Lower lobe of right lung (tissue), 2 donors: ENCODE data around the gene MGMT. TPM values are rescaled to one million over a fixed set of nuclear protein-coding genes. Genes with fewer than 3 reads are reported as not detected.

Experiments used
- ATAC-seq, 2 donors: fragments of 200-7000 bp; cut with Tn5 transposase; one replicate each; pipeline ENCODE4 v1.9.1; 2020 to 2022; ENCODE audit warnings: mild to moderate bottlenecking in 2 of 2, moderate library complexity in 2 of 2
- DNase-seq: peaks from one replicate; pipeline ENCODE4 v3.0.0-alpha.2; 2020
- H3K27ac ChIP-seq: fragments of 200-600 bp; one replicate; pipeline ENCODE4 v1.8.0; 2022
- H3K27me3 ChIP-seq: fragments of 200-600 bp; one replicate; pipeline ENCODE4 v1.8.0; 2022; ENCODE audit warnings: low read depth
- H3K36me3 ChIP-seq: fragments of 200-600 bp; one replicate; pipeline ENCODE4 v1.8.0; 2022; ENCODE audit warnings: mild to moderate bottlenecking
- H3K4me1 ChIP-seq: fragments of 200-600 bp; one replicate; pipeline ENCODE4 v1.8.0; 2022
- H3K4me3 ChIP-seq: fragments of 200-600 bp; one replicate; pipeline ENCODE4 v1.8.0; 2022; ENCODE audit warnings: mild to moderate bottlenecking
- H3K9me3 ChIP-seq: fragments of 200-600 bp; one replicate; pipeline ENCODE4 v1.8.0; 2022
- intact Hi-C: fragments of 100-400 bp; cut with DNase I; formaldehyde crosslinking; loops from one replicate; pipeline ENCODE4 v1.11.0; 2022
- total RNA-seq: library from RNA; stranded (reverse); fragmentation: NEBNext Ultra II Directional; extraction: Animal tissue kit (Norgen Biotek cat#: 25700); gene quantifications from one replicate; pipeline ENCODE4 v1.2.1, GENCODE V29; 2021
- TF ChIP-seq, protein P1 (sequence below): fragments of 200-600 bp; IDR thresholded peaks from one replicate; pipeline ENCODE4 v1.8.0; 2022; ENCODE audit warnings: antibody characterized with exemption, mild to moderate bottlenecking
- donor health status: DM: no; HTN: yes; CAD: no; lungs with severe emphysema.

Gene MGMT
- total RNA-seq, 1 donor from 2014 or later, result 19.9 TPM

DNA sequence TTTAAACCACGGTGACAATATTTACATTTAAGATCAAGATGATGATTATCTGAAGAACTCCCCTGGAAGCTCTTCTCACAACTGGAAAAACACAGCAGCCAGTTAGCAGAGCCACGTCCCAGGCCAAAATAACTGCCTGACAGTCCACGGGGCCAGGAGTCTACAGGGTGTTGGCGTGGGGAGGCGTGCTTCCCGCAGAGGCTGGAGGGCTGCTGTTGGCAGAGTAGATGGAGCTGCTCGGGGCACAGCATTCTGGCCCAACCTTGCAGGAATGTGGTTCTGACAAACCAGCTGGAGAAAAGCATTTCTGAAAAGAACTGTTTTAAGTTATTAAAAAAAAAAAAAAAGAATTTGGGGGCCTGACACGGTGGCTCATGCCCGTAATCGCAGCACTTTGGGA, 319.2 kb downstream of the MGMT start:
- Histone ChIP-seq H3K36me3 (no peaks in the 10 kb centered on the region), H3K4me3 (no peak overlapping the region), H3K9me3 (peaks cover 15% of the 10 kb centered on the region), H3K27ac (no peak overlapping the region), H3K27me3 (no peaks in the 10 kb centered on the region), H3K4me1 (no peaks in the 10 kb centered on the region)
- no peak for DNase-seq
- no peak for ATAC-seq
- TF ChIP-seq, protein P1, sequence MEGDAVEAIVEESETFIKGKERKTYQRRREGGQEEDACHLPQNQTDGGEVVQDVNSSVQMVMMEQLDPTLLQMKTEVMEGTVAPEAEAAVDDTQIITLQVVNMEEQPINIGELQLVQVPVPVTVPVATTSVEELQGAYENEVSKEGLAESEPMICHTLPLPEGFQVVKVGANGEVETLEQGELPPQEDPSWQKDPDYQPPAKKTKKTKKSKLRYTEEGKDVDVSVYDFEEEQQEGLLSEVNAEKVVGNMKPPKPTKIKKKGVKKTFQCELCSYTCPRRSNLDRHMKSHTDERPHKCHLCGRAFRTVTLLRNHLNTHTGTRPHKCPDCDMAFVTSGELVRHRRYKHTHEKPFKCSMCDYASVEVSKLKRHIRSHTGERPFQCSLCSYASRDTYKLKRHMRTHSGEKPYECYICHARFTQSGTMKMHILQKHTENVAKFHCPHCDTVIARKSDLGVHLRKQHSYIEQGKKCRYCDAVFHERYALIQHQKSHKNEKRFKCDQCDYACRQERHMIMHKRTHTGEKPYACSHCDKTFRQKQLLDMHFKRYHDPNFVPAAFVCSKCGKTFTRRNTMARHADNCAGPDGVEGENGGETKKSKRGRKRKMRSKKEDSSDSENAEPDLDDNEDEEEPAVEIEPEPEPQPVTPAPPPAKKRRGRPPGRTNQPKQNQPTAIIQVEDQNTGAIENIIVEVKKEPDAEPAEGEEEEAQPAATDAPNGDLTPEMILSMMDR, result no peak
- intact Hi-C loops, result no loop called here

GRCh38 chr10:129787557-129787956, 320.5 kb downstream of the MGMT start:
- ATAC-seq, result no peak
- no peaks in the 10 kb centered on the region for H3K36me3 ChIP-seq
- TF ChIP-seq, protein P1, result no peak
- no peak overlapping the region for H3K4me3 ChIP-seq
- H3K9me3 ChIP-seq, result peaks cover 17% of the 10 kb centered on the region
- H3K4me1 ChIP-seq, result no peaks in the 10 kb centered on the region
- intact Hi-C loops, result no loop called here
- no peak for DNase-seq
- no peak overlapping the region for H3K27ac ChIP-seq
- no peaks in the 10 kb centered on the region for H3K27me3 ChIP-seq

- Histone ChIP-seq H3K27me3 (no peaks in the 10 kb centered on the region), H3K27ac (no peak overlapping the region), H3K4me1 (no peaks in the 10 kb centered on the region), H3K4me3 (no peak overlapping the region), H3K9me3 (peaks cover 17% of the 10 kb centered on the region), H3K36me3 (no peaks in the 10 kb centered on the region)
- intact Hi-C loops, result no loop called here
- TF ChIP-seq, protein P1, result no peak
- ATAC-seq (no peak), DNase-seq (no peak)
Measured at GRCh38 chr10:129788215-129788614, 321.2 kb downstream of the MGMT start.

DNA sequence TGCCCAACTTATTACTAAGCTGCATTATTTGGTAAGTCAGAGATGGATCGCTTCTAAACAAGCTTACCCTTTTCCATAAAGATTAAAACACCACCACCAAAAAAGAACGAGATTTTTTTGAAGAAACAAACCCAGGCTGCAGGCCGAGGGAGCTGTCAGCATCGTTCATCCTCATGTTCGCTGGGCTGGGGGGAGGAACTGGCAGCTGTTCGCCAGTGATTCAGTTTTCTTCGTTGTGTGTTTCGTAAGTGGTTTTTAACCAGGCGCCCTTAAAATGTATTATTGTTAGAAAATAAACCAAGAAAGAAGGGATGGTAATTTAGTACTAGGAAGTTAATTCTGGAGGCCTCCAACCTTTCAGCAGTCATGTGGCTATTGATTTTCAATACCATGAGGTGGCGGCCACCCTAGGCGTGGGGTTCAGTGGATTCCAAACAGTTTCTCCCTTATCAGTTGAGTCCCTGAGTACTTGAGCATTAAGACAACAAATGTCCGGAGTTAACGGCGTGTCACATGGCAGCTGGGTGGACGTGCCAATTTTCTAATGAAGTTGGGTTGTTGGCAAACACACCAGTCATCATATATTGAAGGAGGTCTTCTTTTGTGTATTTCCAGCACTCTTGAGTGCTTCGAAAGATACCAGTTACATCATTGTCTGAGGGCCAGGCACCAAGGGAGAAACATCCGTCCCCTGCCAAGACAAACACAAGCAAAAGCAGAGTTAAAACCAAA, 323.8 kb downstream of the MGMT start:
- no peaks in the 10 kb centered on the region for H3K36me3 ChIP-seq
- ATAC-seq (no peak), DNase-seq (no peak)
- H3K27ac ChIP-seq, result no peak overlapping the region
- intact Hi-C loops, result no loop called here
- H3K9me3 ChIP-seq, result peaks cover 17% of the 10 kb centered on the region
- no peak overlapping the region for H3K4me3 ChIP-seq
- H3K27me3 ChIP-seq, result no peaks in the 10 kb centered on the region
- TF ChIP-seq, protein P1, result no peak
- H3K4me1 ChIP-seq, result no peaks in the 10 kb centered on the region

- Histone ChIP-seq H3K4me3 (no peak overlapping the region), H3K27ac (no peak overlapping the region), H3K4me1 (no peaks in the 10 kb centered on the region), H3K27me3 (no peaks in the 10 kb centered on the region), H3K36me3 (no peaks in the 10 kb centered on the region), H3K9me3 (peaks cover 17% of the 10 kb centered on the region)
- TF ChIP-seq, protein P1, result no peak
- ATAC-seq, result no peak
- intact Hi-C loops, result no loop called here
- DNase-seq, result no peak
Measured at GRCh38 chr10:129792141-129792540, 325.1 kb downstream of the MGMT start.
